Ascending aorta (tissue), 2 donors: ENCODE measurements around the gene KANSL1. TPM values are rescaled to one million over a fixed set of nuclear protein-coding genes. Genes with fewer than 3 reads are reported as not detected.
"Not testable (repeated sequence)": the region's sequence is repeated elsewhere in the genome, so short reads cannot be mapped to it uniquely, and the experiment has no call there.

Experiments used
- DNase-seq, 2 donors: peaks; one replicate each; pipeline ENCODE4 v3.0.0-alpha.2; 2019; ENCODE audit warnings: low spot score in 2 of 2
- H3K27ac ChIP-seq, 2 donors: fragments of 200-600 bp; sonication (generic); one replicate each; pipeline ENCODE4 v1.5.1; 2016 to 2017; ENCODE audit warnings: mild to moderate bottlenecking in 1 of 2
- H3K27me3 ChIP-seq: fragments of 200-600 bp; sonication (generic); one replicate; pipeline ENCODE4 v1.5.1; 2017
- H3K36me3 ChIP-seq, 2 donors: fragments of 200-600 bp; sonication (generic); one replicate each; pipeline ENCODE4 v1.5.1; 2016
- H3K4me1 ChIP-seq, 2 donors: fragments of 200-600 bp; sonication (generic); one replicate each; pipeline ENCODE4 v1.5.1; 2016 to 2017; ENCODE audit warnings: mild to moderate bottlenecking in 1 of 2
- H3K4me3 ChIP-seq, 2 donors: fragments of 200-600 bp; sonication (generic); one replicate each; pipeline ENCODE4 v1.5.1; 2016 to 2017; ENCODE audit warnings: mild to moderate bottlenecking in 1 of 2
- H3K9me3 ChIP-seq, 2 donors: fragments of 200-600 bp; sonication (generic); one replicate each; pipeline ENCODE4 v1.5.1; 2016
- intact Hi-C: fragments of 100-400 bp; cut with DNase I; formaldehyde crosslinking; loops from one replicate; pipeline ENCODE4 v1.15.1; 2023
- total RNA-seq: library from RNA; depleted of rRNA; stranded (reverse); fragments of >200 nt; gene quantifications from one replicate; pipeline ENCODE4 v1.1.0, GENCODE V29; 2016
- TF ChIP-seq, protein P1 (sequence below), 3 experiments: fragments of 200-600 bp in 2 of 3; fragments of 450-650 bp in 1 of 3; sonication (generic) in 2 of 3; IDR thresholded peaks; one replicate each; pipeline ENCODE4 v1.5.1; 2016 to 2019; ENCODE audit warnings: antibody characterized with exemption in 3 of 3, mild to moderate bottlenecking in 1 of 3, moderate library complexity in 1 of 3

KANSL1 gene, protein sequence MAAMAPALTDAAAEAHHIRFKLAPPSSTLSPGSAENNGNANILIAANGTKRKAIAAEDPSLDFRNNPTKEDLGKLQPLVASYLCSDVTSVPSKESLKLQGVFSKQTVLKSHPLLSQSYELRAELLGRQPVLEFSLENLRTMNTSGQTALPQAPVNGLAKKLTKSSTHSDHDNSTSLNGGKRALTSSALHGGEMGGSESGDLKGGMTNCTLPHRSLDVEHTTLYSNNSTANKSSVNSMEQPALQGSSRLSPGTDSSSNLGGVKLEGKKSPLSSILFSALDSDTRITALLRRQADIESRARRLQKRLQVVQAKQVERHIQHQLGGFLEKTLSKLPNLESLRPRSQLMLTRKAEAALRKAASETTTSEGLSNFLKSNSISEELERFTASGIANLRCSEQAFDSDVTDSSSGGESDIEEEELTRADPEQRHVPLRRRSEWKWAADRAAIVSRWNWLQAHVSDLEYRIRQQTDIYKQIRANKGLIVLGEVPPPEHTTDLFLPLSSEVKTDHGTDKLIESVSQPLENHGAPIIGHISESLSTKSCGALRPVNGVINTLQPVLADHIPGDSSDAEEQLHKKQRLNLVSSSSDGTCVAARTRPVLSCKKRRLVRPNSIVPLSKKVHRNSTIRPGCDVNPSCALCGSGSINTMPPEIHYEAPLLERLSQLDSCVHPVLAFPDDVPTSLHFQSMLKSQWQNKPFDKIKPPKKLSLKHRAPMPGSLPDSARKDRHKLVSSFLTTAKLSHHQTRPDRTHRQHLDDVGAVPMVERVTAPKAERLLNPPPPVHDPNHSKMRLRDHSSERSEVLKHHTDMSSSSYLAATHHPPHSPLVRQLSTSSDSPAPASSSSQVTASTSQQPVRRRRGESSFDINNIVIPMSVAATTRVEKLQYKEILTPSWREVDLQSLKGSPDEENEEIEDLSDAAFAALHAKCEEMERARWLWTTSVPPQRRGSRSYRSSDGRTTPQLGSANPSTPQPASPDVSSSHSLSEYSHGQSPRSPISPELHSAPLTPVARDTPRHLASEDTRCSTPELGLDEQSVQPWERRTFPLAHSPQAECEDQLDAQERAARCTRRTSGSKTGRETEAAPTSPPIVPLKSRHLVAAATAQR (N-terminal part only)
- total RNA-seq, result 53.5 TPM

GRCh38 chr17:46193151-46193625, at the start of gene KANSL1:
Gene KANSL1, minus strand, starts transcription at chr17:46193429. Its CDS starts 21,286 bp downstream, at chr17:46172143.
- TF ChIP-seq, protein P1, sequence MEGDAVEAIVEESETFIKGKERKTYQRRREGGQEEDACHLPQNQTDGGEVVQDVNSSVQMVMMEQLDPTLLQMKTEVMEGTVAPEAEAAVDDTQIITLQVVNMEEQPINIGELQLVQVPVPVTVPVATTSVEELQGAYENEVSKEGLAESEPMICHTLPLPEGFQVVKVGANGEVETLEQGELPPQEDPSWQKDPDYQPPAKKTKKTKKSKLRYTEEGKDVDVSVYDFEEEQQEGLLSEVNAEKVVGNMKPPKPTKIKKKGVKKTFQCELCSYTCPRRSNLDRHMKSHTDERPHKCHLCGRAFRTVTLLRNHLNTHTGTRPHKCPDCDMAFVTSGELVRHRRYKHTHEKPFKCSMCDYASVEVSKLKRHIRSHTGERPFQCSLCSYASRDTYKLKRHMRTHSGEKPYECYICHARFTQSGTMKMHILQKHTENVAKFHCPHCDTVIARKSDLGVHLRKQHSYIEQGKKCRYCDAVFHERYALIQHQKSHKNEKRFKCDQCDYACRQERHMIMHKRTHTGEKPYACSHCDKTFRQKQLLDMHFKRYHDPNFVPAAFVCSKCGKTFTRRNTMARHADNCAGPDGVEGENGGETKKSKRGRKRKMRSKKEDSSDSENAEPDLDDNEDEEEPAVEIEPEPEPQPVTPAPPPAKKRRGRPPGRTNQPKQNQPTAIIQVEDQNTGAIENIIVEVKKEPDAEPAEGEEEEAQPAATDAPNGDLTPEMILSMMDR (IDR thresholded peaks at IDR 0.05), result peak in 2 of 3 experiments; percentile 37 to 81
- DNase-seq, result peak in 1 of 2 donors; percentile 90
- H3K27me3 ChIP-seq, result no peaks in the 10 kb centered on the region
- H3K9me3 ChIP-seq, result no peaks in the 10 kb centered on the region
- H3K4me3 ChIP-seq, result peak within 1 kb of the TSS; percentile 99 to 100
- peaks cover 13 to 39% of the 10 kb centered on the region in 2 donors for H3K4me1 ChIP-seq
- H3K27ac ChIP-seq, result peak within 1 kb of the TSS; percentile 99 to 100
- intact Hi-C loops, result loop anchor here (1.0 to 2.0 kb wide), 2 partner anchors 20 to 148 kb away; no protein-coding TSS in a partner anchor
- no peaks in the 10 kb centered on the region for H3K36me3 ChIP-seq

GRCh38 chr17:46231359-46231758, 38.1 kb upstream of the KANSL1 start:
- H3K36me3 ChIP-seq, H3K27me3 ChIP-seq, DNase-seq, H3K27ac ChIP-seq, H3K9me3 ChIP-seq, intact Hi-C loops, H3K4me3 ChIP-seq, H3K4me1 ChIP-seq: not testable (repeated sequence)

- intact Hi-C loops, H3K4me1 ChIP-seq, H3K27me3 ChIP-seq, H3K9me3 ChIP-seq, H3K36me3 ChIP-seq: not testable (repeated sequence)
- peak; percentile 78 to 95 for DNase-seq
- peak overlapping the region in 1 of 2 donors; percentile 52 for H3K27ac ChIP-seq
- H3K4me3 ChIP-seq, result peak overlapping the region; percentile 64 to 87
Measured at GRCh38 chr17:46225274-46225794, 32.1 kb upstream of the KANSL1 start.

GRCh38 chr17:46224864-46225263, 31.6 kb upstream of the KANSL1 start:
- H3K9me3 ChIP-seq, H3K36me3 ChIP-seq, H3K27ac ChIP-seq, H3K4me1 ChIP-seq, H3K27me3 ChIP-seq, DNase-seq, intact Hi-C loops: not testable (repeated sequence)
- H3K4me3 ChIP-seq, result peak overlapping the region; percentile 64 to 87

DNA sequence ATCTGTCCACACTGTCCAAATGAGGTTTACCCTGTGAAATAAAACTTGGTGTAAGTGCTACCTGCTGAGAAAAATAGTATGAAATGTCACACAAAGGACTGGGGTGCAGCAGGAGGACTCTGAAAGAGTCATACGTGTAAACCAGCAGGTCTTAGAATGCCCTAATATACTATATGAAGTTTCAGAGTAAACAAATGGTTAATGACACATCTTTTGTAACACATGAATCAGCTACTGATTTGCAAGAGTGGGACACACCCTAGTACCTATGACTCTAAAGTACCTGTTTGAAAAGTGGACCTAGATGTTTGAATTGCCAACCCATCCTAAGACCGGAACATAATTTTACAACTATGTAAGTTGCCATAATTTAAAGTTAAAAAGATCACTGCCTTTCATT, 29.8 kb upstream of the KANSL1 start:
- H3K27ac ChIP-seq, H3K4me1 ChIP-seq, H3K9me3 ChIP-seq, H3K27me3 ChIP-seq, H3K36me3 ChIP-seq, DNase-seq, H3K4me3 ChIP-seq, intact Hi-C loops: not testable (repeated sequence)

- Histone ChIP-seq H3K4me3 (no peak overlapping the region), H3K9me3 (no peaks in the 10 kb centered on the region)
- DNase-seq, result no peak
Measured at GRCh38 chr17:46216682-46217081, 23.5 kb upstream of the KANSL1 start.

More at GRCh38 chr17:46216682-46217081, 23.5 kb upstream of the KANSL1 start:
- H3K36me3 ChIP-seq, result peaks cover 0 to 2% of the 10 kb centered on the region in 2 donors
- no peaks in the 10 kb centered on the region for H3K27me3 ChIP-seq
- TF ChIP-seq, protein P1 (IDR thresholded peaks at IDR 0.05), result no peak
- intact Hi-C loops, result no loop called here
- H3K27ac ChIP-seq, result no peak overlapping the region
- peaks cover 5 to 7% of the 10 kb centered on the region in 2 donors for H3K4me1 ChIP-seq
